Raji (cell line): Measurements from ENCODE around the gene MADCAM1.

ENCODE experiments used
- POLR2A ChIP-seq: IDR thresholded peaks from 2 replicates; pipeline ENCODE4 v1.6.1; 2011; ENCODE audit warnings: low read depth, low read length, control low read depth; ENCODE audit not compliant: insufficient read depth

The MADCAM1 gene

DNA sequence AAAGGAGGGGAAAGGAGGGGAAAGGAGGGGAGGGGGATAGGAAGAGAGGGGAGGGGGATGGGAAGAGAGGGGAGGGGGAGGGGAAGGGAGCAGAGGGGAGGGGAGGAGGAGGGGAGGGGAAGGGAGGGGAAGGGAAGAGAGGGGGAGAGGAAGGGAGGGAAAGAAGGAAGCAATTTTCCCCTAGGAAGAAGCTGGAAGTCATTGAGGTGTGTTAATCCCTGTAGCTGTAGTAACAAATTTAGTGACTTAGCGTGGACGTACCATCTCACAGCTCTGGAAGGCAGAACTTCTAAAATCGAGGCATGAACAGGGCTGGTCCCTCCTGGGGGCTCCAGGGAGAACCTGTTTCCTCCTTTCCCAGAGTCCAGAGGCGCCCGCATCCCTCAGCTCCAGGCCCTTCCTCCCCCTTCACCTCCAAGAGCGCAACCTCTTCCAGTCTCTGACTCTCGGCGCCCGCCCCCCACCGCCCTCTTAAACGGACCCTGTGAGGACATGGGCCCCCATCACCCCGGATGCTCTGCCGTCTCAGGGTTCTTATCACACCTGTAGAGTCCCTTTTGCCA lies 29.7 kb downstream of the MADCAM1 start:
- no peak for TF ChIP-seq POLR2A

DNA sequence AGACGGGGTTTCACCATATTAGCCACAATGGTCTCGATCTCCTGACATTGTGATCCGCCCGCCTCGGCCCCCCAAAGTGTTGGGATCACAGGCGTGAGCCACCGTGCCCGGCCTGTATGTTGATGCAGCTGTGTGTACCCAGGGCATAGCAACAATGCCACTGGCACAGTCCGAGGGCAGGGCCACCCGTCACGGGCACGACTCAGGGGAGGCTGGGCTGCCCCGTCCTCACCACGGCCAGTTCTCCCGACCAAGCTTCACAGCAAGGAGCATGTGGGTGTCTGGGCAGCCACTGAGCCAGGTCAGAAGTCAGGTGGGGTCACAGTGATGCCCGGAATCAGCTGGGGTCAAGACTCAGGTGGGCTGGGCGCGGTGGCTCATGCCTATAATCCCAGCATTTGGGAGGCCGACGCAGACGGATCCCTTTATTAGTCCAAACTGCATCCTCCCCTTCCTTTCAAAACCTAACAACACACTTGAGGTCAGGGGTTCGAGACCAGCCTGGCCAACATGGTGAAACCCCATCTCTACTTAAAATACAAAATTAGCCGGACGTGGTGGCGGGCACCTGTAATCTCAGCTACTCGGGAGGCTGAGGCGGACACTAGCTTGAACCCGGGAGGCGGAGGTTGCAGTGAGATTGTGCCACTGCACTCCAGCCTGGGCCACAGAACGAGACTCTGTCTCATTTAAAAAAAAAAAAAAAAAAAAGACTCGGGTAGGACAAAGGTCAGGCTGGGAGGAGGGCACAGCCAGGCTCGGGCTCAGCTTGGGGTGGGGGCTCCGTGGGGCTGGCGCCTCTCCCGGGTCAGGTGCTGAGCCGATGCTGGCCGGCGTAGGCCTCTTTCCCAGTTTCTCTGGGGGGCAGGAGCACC lies 34.1 kb downstream of the MADCAM1 start:
- TF ChIP-seq POLR2A: no peak

DNA sequence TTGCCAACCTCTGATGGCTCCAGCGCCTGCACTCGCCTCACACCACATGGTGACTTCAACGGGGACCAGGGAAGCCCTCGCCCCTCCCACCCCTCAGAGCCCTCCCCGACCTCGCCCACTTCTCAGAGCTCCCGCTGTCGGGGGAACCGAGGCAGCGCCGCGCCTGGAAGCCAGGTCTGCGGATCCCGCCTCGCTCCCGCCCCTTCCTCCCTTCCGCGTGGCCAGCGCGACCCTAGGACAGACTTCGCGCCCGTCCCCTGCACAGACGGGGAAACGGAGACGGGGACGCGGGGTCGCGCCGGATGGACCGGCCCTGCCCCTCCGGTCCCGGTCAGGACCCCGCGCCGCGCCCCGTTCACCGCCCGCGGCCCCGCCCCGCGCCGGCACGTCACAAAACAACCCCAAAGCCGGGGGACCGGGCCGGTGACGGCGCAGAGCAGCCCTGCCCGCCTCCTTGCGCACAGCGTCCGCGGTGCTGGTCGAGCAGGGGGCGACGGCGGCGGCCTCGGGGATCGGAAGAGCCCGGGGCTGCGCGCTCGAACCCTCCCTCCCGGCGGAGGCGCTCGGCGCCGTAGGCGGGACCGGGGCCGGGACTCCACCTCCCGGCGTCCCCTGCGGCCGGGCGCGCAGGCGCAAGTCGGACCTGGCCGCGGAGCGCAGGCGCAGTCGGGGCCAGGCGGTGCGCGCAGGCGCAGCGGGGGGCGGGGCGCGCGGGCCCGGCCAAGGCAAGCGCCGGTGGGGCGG lies 34.9 kb downstream of the MADCAM1 start:
- TF ChIP-seq POLR2A: peak; percentile 63

DNA sequence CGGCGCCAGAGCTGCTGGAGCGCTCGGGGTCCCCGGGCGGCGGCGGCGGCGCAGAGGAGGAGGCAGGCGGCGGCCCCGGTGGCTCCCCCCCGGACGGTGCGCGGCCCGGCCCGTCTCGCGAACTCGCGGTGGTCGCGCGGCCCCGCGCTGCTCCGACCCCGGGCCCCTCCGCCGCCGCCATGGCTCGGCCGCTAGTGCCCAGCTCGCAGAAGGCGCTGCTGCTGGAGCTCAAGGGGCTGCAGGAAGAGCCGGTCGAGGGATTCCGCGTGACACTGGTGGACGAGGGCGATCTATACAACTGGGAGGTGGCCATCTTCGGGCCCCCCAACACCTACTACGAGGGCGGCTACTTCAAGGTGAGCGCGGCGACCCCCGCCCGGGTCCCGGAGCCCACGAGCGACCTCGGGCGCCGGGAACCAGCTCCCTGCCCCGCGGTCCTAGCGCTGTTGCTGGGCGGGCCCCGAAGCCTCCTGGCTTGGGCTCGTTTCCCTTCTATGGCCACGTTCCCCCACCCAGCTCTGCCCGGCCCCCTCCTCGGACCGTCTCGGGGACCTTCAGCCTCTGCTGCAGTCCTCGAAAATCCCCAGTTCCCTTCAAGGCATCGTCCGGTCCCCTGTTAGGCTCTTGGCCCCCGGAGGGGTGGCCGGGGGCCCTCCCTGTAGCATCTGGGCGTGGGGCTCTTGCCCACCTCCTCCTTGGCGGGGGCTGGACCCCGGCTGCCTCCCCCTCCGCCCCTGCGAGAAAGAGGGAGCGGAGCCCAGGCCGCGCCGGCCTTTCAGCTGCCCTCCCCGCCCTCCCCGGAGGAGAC lies 35.7 kb downstream of the MADCAM1 start, which contains the start of gene CDC34:
TSS of gene CDC34 (plus strand) at position 8 of the 808 bp plus-strand sequence. CDS start at position 180, 172 bp downstream.
- peak; percentile 40; the same call in 1 of the 2 replicates for TF ChIP-seq POLR2A

DNA sequence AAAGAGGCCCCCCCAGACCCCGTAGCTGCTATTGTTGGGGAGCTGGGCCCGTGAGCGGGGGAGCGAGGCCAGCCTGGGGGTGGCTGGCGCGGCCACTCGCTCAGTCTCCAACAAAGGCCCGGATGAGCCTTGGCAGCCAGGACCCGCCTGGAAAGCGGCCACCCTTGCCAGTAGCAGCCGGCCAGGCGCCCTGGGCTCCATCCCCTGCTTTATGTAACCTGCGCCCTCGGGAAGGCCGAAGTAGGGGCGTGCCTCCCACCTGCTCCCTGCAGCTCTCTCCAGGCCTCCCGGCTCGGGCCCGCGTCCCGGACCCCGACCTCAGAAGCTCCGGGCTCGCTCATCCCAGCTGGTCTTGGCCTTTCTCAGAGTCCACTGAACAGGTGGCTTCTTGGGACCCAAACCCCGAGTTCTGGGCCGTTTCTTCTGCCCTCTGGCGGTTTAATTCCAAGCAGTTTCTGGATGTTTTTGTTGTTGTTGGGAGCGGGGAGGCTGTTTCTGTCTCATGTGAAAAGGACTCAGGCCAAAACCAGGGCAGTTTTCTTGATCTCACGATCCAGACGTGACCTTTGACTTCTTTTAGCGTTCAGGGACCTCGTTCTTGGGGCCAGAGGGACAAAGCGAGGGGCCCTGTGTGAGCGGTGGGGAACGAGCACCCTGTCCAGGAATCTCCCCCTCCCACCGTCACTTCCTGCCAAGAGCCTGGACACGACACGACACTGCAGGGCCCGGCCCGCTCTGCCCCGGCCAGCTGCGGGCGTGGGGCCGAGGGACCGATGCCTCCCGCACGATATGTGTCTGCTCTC lies 36.5 kb downstream of the MADCAM1 start:
- TF ChIP-seq POLR2A: no peak

DNA sequence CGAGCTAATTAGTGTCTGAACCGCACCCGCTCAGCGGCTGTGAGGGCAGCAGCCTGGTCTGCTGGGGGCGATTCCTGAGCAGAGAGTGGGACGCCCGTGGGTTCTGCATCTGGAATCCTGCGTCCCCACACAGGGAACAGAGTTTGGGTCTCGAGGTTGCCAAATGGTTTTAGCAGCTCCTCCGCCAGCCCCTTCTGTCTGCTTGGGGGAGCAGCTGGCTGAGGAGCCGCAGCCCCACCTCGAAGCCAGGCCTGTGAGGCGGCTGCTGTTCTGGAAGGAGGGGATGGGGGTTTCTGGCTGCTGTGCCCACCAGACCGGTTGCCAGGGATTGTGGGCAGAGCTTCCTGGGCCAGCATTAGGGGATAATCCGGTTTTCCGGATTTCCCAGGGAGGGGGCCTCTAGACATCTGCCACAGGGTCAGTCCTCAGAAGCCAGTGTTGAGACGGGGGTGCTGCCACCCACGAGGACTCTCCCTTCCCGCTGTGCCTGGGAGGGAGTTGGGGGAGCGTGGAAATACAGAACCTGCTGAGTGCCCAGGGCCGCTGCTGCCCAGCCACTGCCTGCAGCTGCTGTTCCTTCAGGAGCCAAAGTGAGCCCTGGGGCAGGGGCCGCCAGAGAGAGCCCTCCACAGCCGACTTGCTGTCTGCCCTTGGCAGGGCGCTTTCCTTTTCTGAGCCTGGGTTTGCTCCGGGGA lies 37.2 kb downstream of the MADCAM1 start:
- no peak for TF ChIP-seq POLR2A

DNA sequence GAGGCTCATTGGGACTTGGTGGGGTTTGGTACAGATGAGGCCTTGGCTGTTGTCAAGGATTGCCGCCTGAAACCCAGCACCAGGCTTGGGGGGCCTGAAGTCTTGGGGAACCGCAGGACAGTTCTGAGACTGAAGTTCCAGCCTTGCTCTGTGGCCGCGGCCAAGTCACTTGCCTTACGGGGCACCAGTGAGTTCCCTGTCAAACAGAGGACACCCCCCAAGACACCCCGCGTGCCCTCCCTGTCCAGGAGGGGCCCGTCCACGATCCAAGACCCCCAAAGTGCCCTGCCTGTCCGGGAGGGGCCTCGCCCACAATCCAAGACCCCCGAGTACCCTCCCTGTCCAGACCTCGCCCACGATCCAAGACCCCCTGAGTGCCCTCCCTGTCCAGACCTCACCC lies 37.8 kb downstream of the MADCAM1 start:
- TF ChIP-seq POLR2A: no peak

DNA sequence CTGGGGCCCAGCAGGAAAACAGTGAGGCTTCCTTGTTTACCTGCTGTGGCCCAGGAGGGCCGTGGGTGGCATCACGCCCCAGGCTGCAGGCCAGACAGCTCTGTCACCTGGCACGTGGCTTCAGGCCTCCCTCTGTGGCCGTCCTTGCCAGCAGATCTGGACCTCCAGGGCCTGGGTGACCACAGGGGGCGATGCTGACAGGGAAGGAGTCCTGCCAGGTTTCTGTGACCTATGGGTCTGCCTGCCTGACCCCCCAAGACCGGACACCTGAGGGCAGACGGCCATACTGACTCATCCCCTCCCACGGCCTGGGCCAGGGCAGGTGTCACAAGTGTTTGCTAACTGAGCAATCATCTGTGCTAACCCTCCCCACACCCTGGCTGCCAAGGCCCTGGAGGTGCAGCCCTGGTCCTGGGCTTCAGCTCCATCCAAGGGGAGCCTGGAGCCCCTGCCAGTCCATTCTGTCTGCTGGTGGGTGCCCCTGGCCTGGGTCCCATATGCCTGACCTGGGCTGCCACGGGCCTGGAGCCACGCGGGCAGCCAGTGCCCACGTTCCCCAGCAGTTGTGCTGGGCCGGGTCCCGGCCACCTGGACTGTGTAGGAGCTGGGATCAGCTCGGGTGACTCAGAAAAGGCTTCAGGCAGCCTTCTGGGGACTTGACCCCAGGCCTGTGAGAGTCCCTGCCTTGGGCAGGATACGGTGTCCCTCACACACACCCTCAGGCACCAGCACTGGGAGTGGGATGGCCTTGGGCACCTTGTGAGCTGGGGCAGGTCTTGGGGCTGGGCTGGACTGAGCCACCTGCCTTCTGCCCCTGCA lies 38.9 kb downstream of the MADCAM1 start:
- no peak for TF ChIP-seq POLR2A

DNA sequence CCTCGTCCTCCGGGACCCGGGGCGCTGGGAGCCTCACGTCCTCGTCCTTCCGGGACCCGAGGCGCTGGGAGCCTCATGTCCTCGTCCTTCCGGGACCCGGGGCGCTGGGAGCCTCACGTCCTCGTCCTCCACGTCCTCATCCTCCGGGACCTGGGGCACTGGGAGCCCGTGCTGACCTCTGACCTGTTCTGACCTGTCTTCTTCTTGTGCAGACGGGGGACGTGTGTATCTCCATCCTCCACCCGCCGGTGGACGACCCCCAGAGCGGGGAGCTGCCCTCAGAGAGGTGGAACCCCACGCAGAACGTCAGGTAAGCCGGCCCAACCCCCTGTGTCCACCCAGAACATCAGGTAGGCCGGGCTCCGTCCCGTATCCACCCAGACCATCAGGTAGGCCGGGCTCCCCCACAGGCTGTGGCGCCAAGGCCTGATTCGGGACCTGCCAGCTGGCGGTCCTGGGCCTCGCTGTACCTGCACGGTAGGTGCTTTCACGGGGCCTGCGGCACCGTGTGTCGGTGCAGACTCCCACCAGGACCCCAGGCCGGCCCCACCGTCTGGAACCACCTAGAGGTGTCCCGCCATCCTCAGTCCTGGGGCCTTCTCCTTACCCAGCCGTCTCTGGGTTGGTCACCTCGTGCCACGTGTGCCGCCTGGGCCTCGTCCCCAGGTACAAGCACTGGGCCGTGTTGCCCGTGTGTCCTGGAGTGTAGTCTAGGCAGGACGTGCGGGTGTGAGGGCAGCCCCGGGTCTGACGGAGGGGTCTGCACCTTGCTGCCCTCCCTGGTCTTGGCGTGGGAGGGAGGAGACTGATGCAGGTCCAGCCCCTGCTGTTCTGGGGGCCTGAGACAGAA lies 40.0 kb downstream of the MADCAM1 start:
- TF ChIP-seq POLR2A: no peak

DNA sequence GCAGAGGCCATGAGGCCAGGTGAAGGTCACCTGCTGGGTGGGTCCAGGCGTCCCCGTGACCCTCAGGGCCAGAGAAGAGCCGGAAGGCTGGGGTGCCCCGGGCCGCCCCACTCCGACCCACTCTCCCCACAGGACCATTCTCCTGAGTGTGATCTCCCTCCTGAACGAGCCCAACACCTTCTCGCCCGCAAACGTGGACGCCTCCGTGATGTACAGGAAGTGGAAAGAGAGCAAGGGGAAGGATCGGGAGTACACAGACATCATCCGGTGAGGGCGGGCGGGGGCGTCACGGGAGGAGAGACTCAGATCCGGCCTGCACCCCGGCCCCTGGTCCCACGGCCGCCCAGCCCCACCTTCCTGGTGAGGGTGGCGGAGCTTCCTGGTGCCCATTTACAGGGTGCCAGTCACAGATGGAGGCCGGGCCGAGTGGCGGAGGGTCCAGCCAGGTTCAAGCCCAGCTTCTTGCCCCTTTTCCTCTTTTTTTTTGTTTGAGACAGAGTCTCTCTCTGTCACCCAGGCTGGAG lies 40.7 kb downstream of the MADCAM1 start:
- no peak for TF ChIP-seq POLR2A

DNA sequence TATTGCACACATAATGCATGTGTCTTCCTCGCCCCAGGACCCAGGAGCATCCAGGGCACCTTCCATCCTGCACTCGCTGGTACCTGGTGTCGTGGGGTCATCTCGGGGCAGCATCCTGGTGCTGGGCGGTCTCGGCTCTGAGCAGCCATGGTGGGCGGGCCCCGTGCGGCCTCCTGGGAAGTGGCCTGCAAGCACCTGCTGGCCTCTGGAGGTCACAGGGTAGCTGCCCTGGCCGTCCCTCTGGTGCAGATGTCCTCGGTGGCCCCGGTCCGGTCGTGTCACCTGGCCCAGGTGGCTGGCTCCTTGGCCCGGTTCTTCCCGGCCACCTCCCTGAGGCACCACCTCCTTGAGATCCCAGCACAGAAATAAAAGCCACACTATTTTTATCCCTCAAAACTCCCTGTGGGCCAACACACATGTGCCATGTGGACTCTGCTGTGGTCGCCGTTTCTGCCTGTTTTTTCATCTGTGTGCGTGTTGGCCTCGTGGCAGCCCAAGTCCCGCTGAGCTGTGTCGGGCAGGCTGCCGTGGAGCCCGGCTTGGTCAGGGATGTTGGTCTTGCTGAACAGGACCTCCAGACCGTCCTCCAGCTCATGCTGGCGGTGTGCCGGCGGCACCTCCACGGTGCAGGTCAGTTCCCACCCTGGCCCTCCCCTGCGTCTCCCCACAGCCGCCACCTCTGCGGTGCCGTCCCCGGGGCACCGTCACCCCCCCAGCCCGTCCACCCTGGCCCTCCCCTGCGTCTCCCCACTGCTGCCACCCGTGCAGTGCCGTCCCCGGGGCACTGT lies 42.5 kb downstream of the MADCAM1 start:
- no peak for TF ChIP-seq POLR2A
